ENCODE data around the gene ANK2. TPM values are rescaled to one million over a fixed set of nuclear protein-coding genes. Genes with fewer than 3 reads are reported as not detected.

Gene ANK2
- total RNA-seq, 1 donor: 79.6 TPM

- no peak overlapping the region for H3K27ac ChIP-seq (ENCODE audit: low read depth, low read length)
- H2AFZ ChIP-seq (ENCODE audit: low read length): no peak overlapping the region
- DNase-seq (ENCODE audit: insufficient read length, low spot score, missing footprints): no peak
- H3K27me3 ChIP-seq (ENCODE audit: insufficient read depth, low read length): no peaks in the 10 kb centered on the region
- TF ChIP-seq CTCF (IDR thresholded peaks at IDR 0.05; ENCODE audit: extremely low read depth, low read depth, low read length): no peak
- no peaks in the 10 kb centered on the region for H3K9me3 ChIP-seq (ENCODE audit: low read depth, low read length)
- no peaks in the 10 kb centered on the region for H3K4me1 ChIP-seq (ENCODE audit: insufficient read depth, low read length)
- no peaks in the 10 kb centered on the region for H4K20me1 ChIP-seq (ENCODE audit: insufficient read depth, low read length)
- no peaks in the 10 kb centered on the region for H3K79me2 ChIP-seq (ENCODE audit: insufficient read depth, low read length)
- no peak overlapping the region for H3K4me2 ChIP-seq (ENCODE audit: insufficient read depth, low read length)
- no peak overlapping the region for H3K4me3 ChIP-seq (ENCODE audit: insufficient read depth, low read length)
- H3K36me3 ChIP-seq (ENCODE audit: insufficient read depth, low read length): no peaks in the 10 kb centered on the region
These were observed 104.2 kb downstream of the ANK2 start for GRCh38 chr4:113153529-113154101.

- Histone ChIP-seq H3K9me3 (ENCODE audit: low read depth, low read length) (no peaks in the 10 kb centered on the region), H3K4me2 (ENCODE audit: insufficient read depth, low read length) (no peak overlapping the region), H3K4me3 (ENCODE audit: insufficient read depth, low read length) (no peak overlapping the region), H3K27ac (ENCODE audit: low read depth, low read length) (no peak overlapping the region), H3K36me3 (ENCODE audit: insufficient read depth, low read length) (no peaks in the 10 kb centered on the region), H3K79me2 (ENCODE audit: insufficient read depth, low read length) (no peaks in the 10 kb centered on the region), H2AFZ (ENCODE audit: low read length) (no peak overlapping the region), H4K20me1 (ENCODE audit: insufficient read depth, low read length) (no peaks in the 10 kb centered on the region), H3K4me1 (ENCODE audit: insufficient read depth, low read length) (no peaks in the 10 kb centered on the region), H3K27me3 (ENCODE audit: insufficient read depth, low read length) (no peaks in the 10 kb centered on the region)
- DNase-seq (ENCODE audit: insufficient read length, low spot score, missing footprints): no peak
- TF ChIP-seq CTCF (IDR thresholded peaks at IDR 0.05; ENCODE audit: extremely low read depth, low read depth, low read length): no peak
These were observed 104.8 kb downstream of the ANK2 start for GRCh38 chr4:113154281-113154680.

- Histone ChIP-seq H3K9me3 (ENCODE audit: low read depth, low read length) (no peaks in the 10 kb centered on the region), H3K4me3 (ENCODE audit: insufficient read depth, low read length) (no peak overlapping the region), H3K27me3 (ENCODE audit: insufficient read depth, low read length) (no peaks in the 10 kb centered on the region), H3K4me1 (ENCODE audit: insufficient read depth, low read length) (peaks cover 5% of the 10 kb centered on the region), H3K27ac (ENCODE audit: low read depth, low read length) (no peak overlapping the region), H3K36me3 (ENCODE audit: insufficient read depth, low read length) (no peaks in the 10 kb centered on the region), H3K79me2 (ENCODE audit: insufficient read depth, low read length) (no peaks in the 10 kb centered on the region), H4K20me1 (ENCODE audit: insufficient read depth, low read length) (no peaks in the 10 kb centered on the region), H2AFZ (ENCODE audit: low read length) (no peak overlapping the region), H3K4me2 (ENCODE audit: insufficient read depth, low read length) (no peak overlapping the region)
- TF ChIP-seq CTCF (IDR thresholded peaks at IDR 0.05; ENCODE audit: extremely low read depth, low read depth, low read length): no peak
- DNase-seq (ENCODE audit: insufficient read length, low spot score, missing footprints): no peak
These were observed 107.8 kb downstream of the ANK2 start for GRCh38 chr4:113157086-113157857.

GRCh38 chr4:113159942-113160545, 110.6 kb downstream of the ANK2 start:
- Histone ChIP-seq H3K27me3 (ENCODE audit: insufficient read depth, low read length) (no peaks in the 10 kb centered on the region), H3K4me3 (ENCODE audit: insufficient read depth, low read length) (no peak overlapping the region), H3K27ac (ENCODE audit: low read depth, low read length) (no peak overlapping the region), H3K9me3 (ENCODE audit: low read depth, low read length) (no peaks in the 10 kb centered on the region), H3K4me1 (ENCODE audit: insufficient read depth, low read length) (peaks cover 5% of the 10 kb centered on the region), H3K36me3 (ENCODE audit: insufficient read depth, low read length) (no peaks in the 10 kb centered on the region), H2AFZ (ENCODE audit: low read length) (no peak overlapping the region), H3K4me2 (ENCODE audit: insufficient read depth, low read length) (no peak overlapping the region), H4K20me1 (ENCODE audit: insufficient read depth, low read length) (no peaks in the 10 kb centered on the region), H3K79me2 (ENCODE audit: insufficient read depth, low read length) (no peaks in the 10 kb centered on the region)
- no peak for DNase-seq (ENCODE audit: insufficient read length, low spot score, missing footprints)
- no peak for TF ChIP-seq CTCF (IDR thresholded peaks at IDR 0.05; ENCODE audit: extremely low read depth, low read depth, low read length)
